Stimulated activated CD8-positive, alpha-beta memory T cell treated with anti-CD3 and anti-CD28 coated beads, Interleukin-4, amount 100 ng/mL, for 24 hours (primary cell): ENCODE data around the gene IGFL4.

Experiments used
- DNase-seq: peaks from one replicate; pipeline ENCODE4 v3.0.0-alpha.2; 2020; ENCODE audit warnings: low read depth

IGFL4 gene

GRCh38 chr19:45994456-45994997 lies 46.3 kb downstream of the IGFL4 start:
- DNase-seq = no peak

DNA sequence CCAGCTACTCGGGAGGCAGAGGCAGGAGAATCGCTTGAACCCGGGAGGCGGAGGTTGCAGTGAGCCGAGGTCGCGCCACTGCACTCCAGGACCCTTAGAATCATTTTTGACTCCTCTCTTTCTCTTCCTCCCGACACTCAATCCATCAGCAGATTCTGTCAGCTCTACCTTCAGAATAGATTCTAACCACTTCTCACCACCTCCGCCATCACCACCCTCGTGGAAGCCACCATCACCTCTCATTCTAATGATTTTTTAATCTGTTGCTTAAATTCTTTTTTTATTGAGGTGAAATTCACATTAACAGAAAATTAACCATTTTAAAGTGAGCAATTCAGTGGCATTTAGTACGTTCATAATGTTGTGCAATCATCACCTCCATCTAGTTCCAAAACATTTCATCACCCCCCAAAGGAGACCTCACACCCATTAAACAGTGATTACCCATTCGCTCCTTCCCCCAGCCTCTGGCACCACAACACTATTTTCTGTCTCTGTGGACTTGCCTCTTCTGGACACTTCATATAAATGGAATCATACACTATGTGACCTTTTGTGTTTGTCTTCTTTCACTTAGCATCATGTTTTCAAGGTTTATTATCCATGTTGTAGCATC lies 50.6 kb downstream of the IGFL4 start:
- no peak for DNase-seq
